Embryonic facial prominence (tissue), 1 donor: ENCODE results near the gene CX3CR1.

Source experiments
- DNase-seq: peaks from one replicate; pipeline ENCODE4 v3.0.0-alpha.2; 2016; ENCODE audit errors: extremely low spot score

The CX3CR1 gene

DNA sequence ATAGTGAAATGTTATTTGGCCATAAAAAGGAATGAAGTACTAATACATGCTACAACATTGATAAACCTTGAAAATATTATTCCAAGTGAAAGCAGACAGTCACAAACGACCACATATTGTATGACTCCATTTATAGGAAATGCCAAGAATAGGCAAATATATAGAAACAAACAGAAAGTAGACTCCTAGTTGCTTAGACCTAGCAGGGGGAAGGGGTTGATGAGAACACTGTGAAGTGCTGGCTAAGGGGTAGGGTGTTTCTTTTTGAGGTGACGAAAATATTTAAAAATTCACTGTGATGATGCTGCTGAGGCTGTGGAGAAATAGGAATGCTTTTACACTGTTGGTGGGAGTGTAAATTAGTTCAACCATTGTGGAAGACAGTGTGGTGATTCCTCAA is 56.9 kb downstream of the CX3CR1 start:
- no peak for DNase-seq

- no peak for DNase-seq
Measured at GRCh38 chr3:39222462-39222861, 57.4 kb downstream of the CX3CR1 start.

GRCh38 chr3:39221141-39221530 is 58.7 kb downstream of the CX3CR1 start:
- DNase-seq = no peak

DNA sequence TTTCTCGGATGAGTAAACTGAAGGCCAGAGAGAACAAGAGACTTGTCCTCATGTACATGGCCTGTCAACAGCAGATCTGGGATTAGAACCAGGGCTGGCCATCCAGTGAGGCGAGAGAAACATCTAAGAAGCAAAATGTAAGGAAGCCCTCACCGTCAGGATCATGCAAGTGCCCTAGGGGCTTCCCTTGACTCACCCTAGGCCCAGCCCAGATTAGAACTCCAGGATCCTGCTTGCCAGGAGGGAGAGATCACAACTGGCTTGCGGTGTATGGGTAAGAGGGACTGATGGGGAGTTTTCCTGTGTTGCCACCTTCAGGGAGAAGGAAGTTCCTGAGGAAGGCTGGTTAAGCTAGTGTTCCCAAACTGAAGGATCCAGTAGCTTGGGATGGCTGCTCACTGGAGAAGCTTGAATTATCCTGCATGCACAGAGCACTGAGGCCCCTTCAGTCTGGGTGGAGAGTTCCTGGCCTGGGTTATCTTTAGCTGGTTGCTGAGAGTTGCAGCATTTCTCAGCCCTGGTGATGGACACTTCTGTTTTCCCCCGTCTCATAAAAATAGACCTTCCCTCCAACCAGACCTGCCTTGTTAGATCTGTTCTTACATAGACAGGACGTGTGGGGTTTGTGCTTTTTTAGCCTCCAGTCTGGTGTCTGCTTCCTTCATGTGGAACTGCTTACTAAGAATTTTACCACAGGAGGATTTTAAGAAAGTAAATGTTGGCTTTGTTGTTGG is 59.3 kb downstream of the CX3CR1 start:
- no peak for DNase-seq

- DNase-seq = no peak
Measured at GRCh38 chr3:39219702-39220101, 60.1 kb downstream of the CX3CR1 start.

GRCh38 chr3:39216176-39216790 is 63.6 kb downstream of the CX3CR1 start:
- DNase-seq = no peak

DNA sequence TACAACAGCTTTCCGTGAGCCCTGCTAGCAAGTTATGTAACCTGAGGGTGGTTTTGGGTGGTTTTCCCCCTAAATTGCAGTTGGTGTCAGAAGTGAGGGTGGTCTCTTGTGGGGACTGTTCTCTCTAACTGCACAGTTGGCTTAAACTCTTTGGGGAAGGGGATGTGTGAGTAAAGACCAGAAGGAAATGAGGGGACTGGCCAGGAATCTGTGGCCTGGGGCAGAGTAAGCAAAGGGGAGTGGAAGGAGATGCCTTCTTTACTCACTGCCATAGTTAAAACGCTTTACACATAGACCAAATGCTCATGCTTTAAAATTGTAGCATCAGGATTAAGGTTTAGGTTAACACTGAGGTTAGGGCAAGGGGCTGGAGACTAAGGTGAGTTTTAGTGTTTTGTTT is 66.2 kb downstream of the CX3CR1 start:
- DNase-seq = no peak
